ENCODE data around the gene ST6GAL2. TPM values are rescaled to one million over a fixed set of nuclear protein-coding genes. Genes with fewer than 3 reads are reported as not detected.

ST6GAL2 gene
- total RNA-seq, 1 donor from 2014 or later: 5.9 TPM

DNA sequence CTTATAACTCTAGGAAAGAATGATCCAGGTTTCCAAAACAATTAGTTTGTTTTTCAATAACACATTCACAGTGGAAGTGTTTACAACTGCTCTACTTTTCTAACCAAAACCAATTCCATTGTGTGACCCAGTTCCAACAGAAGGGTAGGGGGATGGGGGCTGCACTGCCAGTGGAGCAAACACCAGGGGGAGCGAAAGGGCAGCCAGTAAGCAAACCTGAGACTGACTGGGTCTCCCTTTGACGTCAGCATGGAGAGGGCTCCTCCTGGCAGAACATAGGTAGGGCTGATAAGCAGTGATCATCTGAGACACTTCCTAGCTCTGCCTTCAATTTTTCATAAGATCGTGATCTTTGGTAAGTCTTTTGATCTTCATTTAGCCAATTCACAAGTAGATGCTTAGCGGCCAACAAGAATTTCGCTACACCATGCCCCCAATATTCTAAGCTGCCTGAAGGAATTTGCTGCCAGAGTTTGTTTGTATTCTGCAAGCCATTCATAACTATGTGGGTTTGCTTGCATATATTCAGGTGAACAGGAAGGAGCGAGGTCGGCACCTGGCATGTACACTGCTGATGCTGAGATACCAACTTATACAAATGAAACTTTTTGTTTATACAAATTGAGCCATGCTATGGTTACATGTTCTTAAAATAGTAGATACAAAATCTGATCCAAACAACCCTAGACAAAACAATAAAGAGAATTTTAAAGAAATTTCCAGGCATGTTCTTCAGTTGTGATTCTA is 45.9 kb downstream of the ST6GAL2 start:
- DNase-seq: peak; percentile 67
- Mint-ChIP-seq H3K27ac (ENCODE audit: unreplicated experiment) (no peak overlapping the region), H3K27me3 (ENCODE audit: unreplicated experiment) (peaks cover 3% of the 10 kb centered on the region), H3K4me3 (ENCODE audit: unreplicated experiment) (no peak overlapping the region), H3K36me3 (ENCODE audit: unreplicated experiment) (no peaks in the 10 kb centered on the region), H3K9me3 (ENCODE audit: unreplicated experiment) (peaks cover 1% of the 10 kb centered on the region), H3K4me1 (ENCODE audit: low read depth, unreplicated experiment) (peaks cover 19% of the 10 kb centered on the region)
- TF ChIP-seq, protein P1, sequence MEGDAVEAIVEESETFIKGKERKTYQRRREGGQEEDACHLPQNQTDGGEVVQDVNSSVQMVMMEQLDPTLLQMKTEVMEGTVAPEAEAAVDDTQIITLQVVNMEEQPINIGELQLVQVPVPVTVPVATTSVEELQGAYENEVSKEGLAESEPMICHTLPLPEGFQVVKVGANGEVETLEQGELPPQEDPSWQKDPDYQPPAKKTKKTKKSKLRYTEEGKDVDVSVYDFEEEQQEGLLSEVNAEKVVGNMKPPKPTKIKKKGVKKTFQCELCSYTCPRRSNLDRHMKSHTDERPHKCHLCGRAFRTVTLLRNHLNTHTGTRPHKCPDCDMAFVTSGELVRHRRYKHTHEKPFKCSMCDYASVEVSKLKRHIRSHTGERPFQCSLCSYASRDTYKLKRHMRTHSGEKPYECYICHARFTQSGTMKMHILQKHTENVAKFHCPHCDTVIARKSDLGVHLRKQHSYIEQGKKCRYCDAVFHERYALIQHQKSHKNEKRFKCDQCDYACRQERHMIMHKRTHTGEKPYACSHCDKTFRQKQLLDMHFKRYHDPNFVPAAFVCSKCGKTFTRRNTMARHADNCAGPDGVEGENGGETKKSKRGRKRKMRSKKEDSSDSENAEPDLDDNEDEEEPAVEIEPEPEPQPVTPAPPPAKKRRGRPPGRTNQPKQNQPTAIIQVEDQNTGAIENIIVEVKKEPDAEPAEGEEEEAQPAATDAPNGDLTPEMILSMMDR (IDR thresholded peaks at IDR 0.05; ENCODE audit: partially characterized antibody, unreplicated experiment): peak; percentile 43

DNA sequence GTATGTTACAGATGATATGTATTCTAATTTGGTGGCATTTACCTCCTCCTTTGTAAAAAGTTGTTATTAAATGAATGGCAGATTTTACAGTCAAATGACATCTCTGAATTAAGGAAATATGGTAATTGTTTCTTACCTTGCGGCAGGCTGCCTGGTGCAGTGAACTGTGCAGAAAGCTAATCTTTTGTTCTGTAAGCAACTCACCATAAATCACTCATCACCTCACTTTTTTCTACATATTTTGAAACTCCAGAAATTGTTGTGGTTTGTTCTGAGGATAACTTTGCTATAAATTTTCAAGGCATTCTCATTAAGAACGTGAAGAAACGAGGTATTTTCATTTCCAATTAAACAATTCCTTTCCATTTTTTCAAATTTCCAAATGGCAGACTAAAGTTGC is 52.7 kb downstream of the ST6GAL2 start:
- TF ChIP-seq, protein P1 (IDR thresholded peaks at IDR 0.05; ENCODE audit: partially characterized antibody, unreplicated experiment): no peak
- H3K27me3 Mint-ChIP-seq (ENCODE audit: unreplicated experiment): peaks cover 2% of the 10 kb centered on the region
- H3K4me1 Mint-ChIP-seq (ENCODE audit: low read depth, unreplicated experiment): no peaks in the 10 kb centered on the region
- no peak for DNase-seq
- no peak overlapping the region for H3K4me3 Mint-ChIP-seq (ENCODE audit: unreplicated experiment)
- H3K27ac Mint-ChIP-seq (ENCODE audit: unreplicated experiment): no peak overlapping the region
- H3K36me3 Mint-ChIP-seq (ENCODE audit: unreplicated experiment): no peaks in the 10 kb centered on the region
- peaks cover 2% of the 10 kb centered on the region for H3K9me3 Mint-ChIP-seq (ENCODE audit: unreplicated experiment)

DNA sequence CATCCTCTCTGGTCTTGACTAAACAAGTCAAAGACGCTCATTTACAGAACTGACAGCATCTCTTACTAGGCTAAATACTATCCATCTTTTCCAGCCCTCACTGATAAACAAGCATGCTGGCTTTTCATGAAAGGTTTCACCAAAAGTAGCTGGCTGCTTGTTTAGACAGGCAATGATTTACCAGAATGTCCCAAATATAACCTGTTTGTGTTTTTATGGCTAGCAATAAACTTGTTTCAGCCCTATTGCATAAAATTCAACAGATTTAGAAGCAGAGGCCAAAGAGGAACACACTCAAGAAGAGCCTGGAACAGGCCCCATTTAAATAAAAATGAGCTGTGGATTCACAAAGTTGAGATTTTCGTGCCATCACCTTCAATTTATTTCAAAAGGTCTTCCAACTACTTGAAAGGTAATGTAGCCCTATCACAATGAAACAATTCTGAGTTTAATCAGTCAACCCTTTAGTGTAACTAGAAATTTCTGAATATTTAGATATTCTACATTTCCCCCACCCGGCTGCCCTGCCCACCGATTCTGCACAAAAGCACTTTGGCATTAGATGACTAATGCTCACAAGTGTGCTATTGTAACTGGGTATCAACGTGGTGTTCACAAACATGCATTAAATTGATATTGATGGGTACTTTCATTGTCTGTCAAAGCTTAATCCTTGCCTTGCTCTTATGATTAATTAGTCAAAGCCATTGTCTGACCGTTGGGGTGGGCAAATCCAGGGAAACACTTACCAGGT is 54.0 kb downstream of the ST6GAL2 start:
- H3K36me3 Mint-ChIP-seq (ENCODE audit: unreplicated experiment): no peaks in the 10 kb centered on the region

DNA sequence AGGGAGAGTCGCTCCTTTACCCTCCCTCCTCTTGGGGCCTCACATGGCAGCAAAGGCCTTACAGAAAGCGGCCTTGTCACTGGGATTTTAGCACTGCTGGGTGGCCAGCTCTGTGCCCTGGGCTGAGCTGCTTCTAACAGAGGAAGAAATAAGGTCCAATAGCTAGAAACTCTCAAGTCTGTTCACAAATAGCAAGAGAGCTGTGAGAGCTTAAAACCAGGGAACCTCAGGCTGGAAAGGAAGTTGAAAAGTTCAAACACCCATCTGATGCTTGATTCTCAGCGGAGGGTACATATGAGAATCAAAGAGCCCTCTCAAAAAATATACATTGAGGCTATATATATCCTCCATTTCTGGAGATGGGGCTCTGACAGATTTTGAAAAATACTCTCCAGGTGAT is 54.7 kb downstream of the ST6GAL2 start:
- Mint-ChIP-seq H3K4me3 (ENCODE audit: unreplicated experiment) (no peak overlapping the region), H3K27me3 (ENCODE audit: unreplicated experiment) (peaks cover 2% of the 10 kb centered on the region), H3K4me1 (ENCODE audit: low read depth, unreplicated experiment) (no peaks in the 10 kb centered on the region), H3K36me3 (ENCODE audit: unreplicated experiment) (no peaks in the 10 kb centered on the region), H3K27ac (ENCODE audit: unreplicated experiment) (no peak overlapping the region), H3K9me3 (ENCODE audit: unreplicated experiment) (peaks cover 2% of the 10 kb centered on the region)
- DNase-seq: no peak
- TF ChIP-seq, protein P1 (IDR thresholded peaks at IDR 0.05; ENCODE audit: partially characterized antibody, unreplicated experiment): no peak

More for the DNA sequence above, 54.0 kb downstream of the ST6GAL2 start:
- peaks cover 2% of the 10 kb centered on the region for H3K27me3 Mint-ChIP-seq (ENCODE audit: unreplicated experiment)
- no peak overlapping the region for H3K27ac Mint-ChIP-seq (ENCODE audit: unreplicated experiment)
- TF ChIP-seq, protein P1 (IDR thresholded peaks at IDR 0.05; ENCODE audit: partially characterized antibody, unreplicated experiment): no peak
- no peak overlapping the region for H3K4me3 Mint-ChIP-seq (ENCODE audit: unreplicated experiment)
- H3K9me3 Mint-ChIP-seq (ENCODE audit: unreplicated experiment): peaks cover 2% of the 10 kb centered on the region
- no peaks in the 10 kb centered on the region for H3K4me1 Mint-ChIP-seq (ENCODE audit: low read depth, unreplicated experiment)
- no peak for DNase-seq

DNA sequence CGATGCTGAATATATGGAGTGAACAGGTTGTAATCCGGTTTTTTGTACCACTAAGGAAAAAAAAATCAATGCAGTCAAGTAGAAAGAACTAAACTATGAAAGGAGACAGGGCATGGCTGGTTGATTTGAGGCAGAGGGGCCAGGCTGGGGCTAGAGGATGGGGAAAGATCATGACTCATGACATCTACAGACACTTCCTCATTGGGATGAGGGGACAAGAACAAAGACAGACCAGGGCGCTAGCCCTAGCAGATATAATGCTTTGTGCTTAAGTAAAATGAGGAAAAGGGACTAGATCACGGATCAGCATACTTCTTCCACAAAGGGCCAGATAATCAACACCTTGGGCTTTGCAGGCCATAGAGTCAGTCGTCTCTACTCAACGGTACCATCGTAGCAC is 55.8 kb downstream of the ST6GAL2 start:
- TF ChIP-seq, protein P1 (IDR thresholded peaks at IDR 0.05; ENCODE audit: partially characterized antibody, unreplicated experiment): no peak
- H3K4me1 Mint-ChIP-seq (ENCODE audit: low read depth, unreplicated experiment): no peaks in the 10 kb centered on the region
- peaks cover 2% of the 10 kb centered on the region for H3K9me3 Mint-ChIP-seq (ENCODE audit: unreplicated experiment)
- peaks cover 2% of the 10 kb centered on the region for H3K27me3 Mint-ChIP-seq (ENCODE audit: unreplicated experiment)
- no peak for DNase-seq
- no peaks in the 10 kb centered on the region for H3K36me3 Mint-ChIP-seq (ENCODE audit: unreplicated experiment)
- H3K4me3 Mint-ChIP-seq (ENCODE audit: unreplicated experiment): no peak overlapping the region
- no peak overlapping the region for H3K27ac Mint-ChIP-seq (ENCODE audit: unreplicated experiment)
